CD4-positive, alpha-beta memory T cell (primary cell): ENCODE data around the gene LNPEP. TPM values are rescaled to one million over a fixed set of nuclear protein-coding genes. Genes with fewer than 3 reads are reported as not detected.

Source experiments
- polyA plus RNA-seq, 2 donors: library from polyadenylated mRNA; unstranded; fragments of 300-500 nt; fragmentation: Illumina TruSeq; gene quantifications; one replicate each; pipeline ENCODE4 v1.2.3, GENCODE V29; 2021
- total RNA-seq, 2 experiments: library from RNA; stranded (reverse); gene quantifications; one replicate each; pipeline ENCODE4 v1.2.3, GENCODE V29; 2021

Gene LNPEP
- total and polyA plus RNA-seq, 4 experiments from 2014 or later, result 23.5 to 97.3 (median 65.5) TPM

Other genes starting within 250 kb of the LNPEP start
- gene ERAP1, start 128.1 kb upstream of the LNPEP start, total RNA-seq, result 100 to 1,000 TPM; 158 to 176 TPM
- 10 to 100 TPM; 51.3 to 58.9 TPM for gene ERAP1, start 128.1 kb upstream of the LNPEP start, polyA plus RNA-seq
- 100 to 1,000 TPM; 107 to 112 TPM for gene ERAP2, start 59.6 kb upstream of the LNPEP start, total RNA-seq
- gene ERAP2, start 59.6 kb upstream of the LNPEP start, polyA plus RNA-seq, result 100 to 1,000 TPM in 1 of 2 donors, 1 to 10 TPM in 1; 4.7 to 112 TPM
- gene LIX1, start 206.5 kb downstream of the LNPEP start, total RNA-seq, result not detected
- not detected for gene LIX1, start 206.5 kb downstream of the LNPEP start, polyA plus RNA-seq
- 10 to 100 TPM; 38.2 to 40.8 TPM for gene RIOK2, start 247.2 kb downstream of the LNPEP start, total RNA-seq
- gene RIOK2, start 247.2 kb downstream of the LNPEP start, polyA plus RNA-seq, result 10 to 100 TPM; 17.9 to 26.8 TPM